Lower leg skin (tissue), 4 donors: ENCODE data around the gene TUT7. TPM values are rescaled to one million over a fixed set of nuclear protein-coding genes. Genes with fewer than 3 reads are reported as not detected.
A peak's percentile ranks its signal among the peaks of the same experiment; 100 is the strongest.

Experiments
- DNase-seq, 2 donors: peaks; one replicate each; pipeline ENCODE4 v3.0.0-alpha.2; 2019; ENCODE audit warnings: low spot score in 2 of 2
- H3K4me3 ChIP-seq: fragments of 200-600 bp; sonication (generic); 2 replicates; pipeline ENCODE4 v1.5.1; 2017; ENCODE audit warnings: mild to moderate bottlenecking, low read depth; ENCODE audit not compliant: poor library complexity, severe bottlenecking
- POLR2A ChIP-seq, 2 donors: fragments of 450-650 bp; IDR thresholded peaks; one replicate each; pipeline ENCODE4 v1.6.1; 2016 to 2017; ENCODE audit warnings: antibody characterized with exemption in 2 of 2, mild to moderate bottlenecking in 1 of 2, moderate library complexity in 1 of 2
- WGBS, 2 donors: methylation state at CpG; one replicate each; pipeline ENCODE4 v1.1.5; 2018; 5-methylcytosine and 5-hydroxymethylcytosine counted together
- intact Hi-C: fragments of 100-400 bp; cut with DNase I; formaldehyde crosslinking; loops from one replicate; pipeline ENCODE4 v1.15.0; 2023; ENCODE audit warnings: low total_unique reads
- total RNA-seq, 4 donors: library from RNA; depleted of rRNA; stranded (reverse); fragments of >200 nt; gene quantifications; one replicate each; pipeline ENCODE4 v1.1.0, GENCODE V29; 2016
- TF ChIP-seq, protein P1 (sequence below), 3 donors: fragments of 450-650 bp; IDR thresholded peaks; one replicate each; pipeline ENCODE4 v1.5.1; 2016; ENCODE audit warnings: antibody characterized with exemption in 3 of 3, mild to moderate bottlenecking in 3 of 3, moderate library complexity in 2 of 3

The TUT7 gene
- total RNA-seq, 4 donors from 2014 or later = 75.9 to 132 (median 89.5) TPM

DNA sequence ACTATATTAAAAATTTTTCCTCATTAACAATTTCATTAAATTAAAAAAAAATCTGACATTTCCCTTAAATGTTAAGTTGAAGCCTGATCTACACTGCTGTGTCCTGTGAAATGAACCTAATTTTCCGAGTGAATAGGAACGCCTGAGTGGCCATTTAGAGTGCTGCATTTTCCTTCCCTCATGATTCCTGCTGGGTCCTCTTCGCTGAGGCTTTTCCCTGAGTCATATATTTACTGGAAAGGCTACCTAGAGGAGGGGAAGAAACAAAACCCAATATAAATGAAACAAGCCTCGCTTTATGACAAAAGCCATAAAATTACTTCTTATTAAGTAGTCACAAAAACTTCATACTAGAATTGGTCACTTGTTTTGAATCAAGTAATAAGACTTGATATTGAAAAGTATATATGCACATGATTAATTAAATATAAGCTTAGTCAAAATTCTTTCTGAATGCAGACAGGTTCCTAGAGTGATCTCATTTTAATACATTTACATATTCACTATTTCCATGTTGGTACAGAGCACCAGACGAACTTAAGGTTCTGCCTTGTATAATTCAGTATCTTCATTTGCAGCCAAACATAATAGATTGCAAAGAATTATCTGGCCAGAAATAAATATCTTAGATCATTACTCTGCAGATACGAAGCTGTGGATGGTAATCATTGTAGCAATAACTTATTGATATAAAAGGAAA lies 65.6 kb downstream of the TUT7 start:
- intact Hi-C loops = no loop called here
- no peak for DNase-seq
- no peak overlapping the region for H3K4me3 ChIP-seq
- TF ChIP-seq, protein P1, sequence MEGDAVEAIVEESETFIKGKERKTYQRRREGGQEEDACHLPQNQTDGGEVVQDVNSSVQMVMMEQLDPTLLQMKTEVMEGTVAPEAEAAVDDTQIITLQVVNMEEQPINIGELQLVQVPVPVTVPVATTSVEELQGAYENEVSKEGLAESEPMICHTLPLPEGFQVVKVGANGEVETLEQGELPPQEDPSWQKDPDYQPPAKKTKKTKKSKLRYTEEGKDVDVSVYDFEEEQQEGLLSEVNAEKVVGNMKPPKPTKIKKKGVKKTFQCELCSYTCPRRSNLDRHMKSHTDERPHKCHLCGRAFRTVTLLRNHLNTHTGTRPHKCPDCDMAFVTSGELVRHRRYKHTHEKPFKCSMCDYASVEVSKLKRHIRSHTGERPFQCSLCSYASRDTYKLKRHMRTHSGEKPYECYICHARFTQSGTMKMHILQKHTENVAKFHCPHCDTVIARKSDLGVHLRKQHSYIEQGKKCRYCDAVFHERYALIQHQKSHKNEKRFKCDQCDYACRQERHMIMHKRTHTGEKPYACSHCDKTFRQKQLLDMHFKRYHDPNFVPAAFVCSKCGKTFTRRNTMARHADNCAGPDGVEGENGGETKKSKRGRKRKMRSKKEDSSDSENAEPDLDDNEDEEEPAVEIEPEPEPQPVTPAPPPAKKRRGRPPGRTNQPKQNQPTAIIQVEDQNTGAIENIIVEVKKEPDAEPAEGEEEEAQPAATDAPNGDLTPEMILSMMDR (IDR thresholded peaks at IDR 0.05) = no peak
- no peak for TF ChIP-seq POLR2A (IDR thresholded peaks at IDR 0.05)
- 88 to 89% methylated on average over 6 of the region's 6 CpGs for WGBS, 2 donors

DNA sequence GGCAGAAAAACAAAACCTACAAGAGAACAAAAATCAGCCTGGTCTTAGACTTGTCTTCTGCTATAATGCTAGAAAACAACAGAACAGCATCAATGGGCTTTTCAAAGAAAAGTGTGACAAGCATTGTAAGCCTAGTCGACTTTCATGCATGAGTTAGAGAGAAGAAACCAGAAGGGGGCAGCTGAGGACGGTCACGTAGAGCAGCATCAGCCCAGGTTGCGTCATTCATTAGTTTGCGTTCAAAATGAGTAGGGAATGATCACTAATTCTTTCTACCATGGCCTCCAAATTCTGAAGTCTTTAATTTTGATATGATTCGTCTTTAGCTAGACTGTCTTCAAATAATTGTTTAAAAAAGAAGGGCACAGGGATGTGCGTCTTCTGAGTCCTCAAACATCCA lies 67.2 kb downstream of the TUT7 start:
- no peak overlapping the region for H3K4me3 ChIP-seq
- TF ChIP-seq, protein P1 (IDR thresholded peaks at IDR 0.05) = no peak
- no peak for TF ChIP-seq POLR2A (IDR thresholded peaks at IDR 0.05)
- intact Hi-C loops = no loop called here
- 53 to 75% methylated on average over 7 of the region's 7 CpGs for WGBS, 2 donors
- no peak for DNase-seq

DNA sequence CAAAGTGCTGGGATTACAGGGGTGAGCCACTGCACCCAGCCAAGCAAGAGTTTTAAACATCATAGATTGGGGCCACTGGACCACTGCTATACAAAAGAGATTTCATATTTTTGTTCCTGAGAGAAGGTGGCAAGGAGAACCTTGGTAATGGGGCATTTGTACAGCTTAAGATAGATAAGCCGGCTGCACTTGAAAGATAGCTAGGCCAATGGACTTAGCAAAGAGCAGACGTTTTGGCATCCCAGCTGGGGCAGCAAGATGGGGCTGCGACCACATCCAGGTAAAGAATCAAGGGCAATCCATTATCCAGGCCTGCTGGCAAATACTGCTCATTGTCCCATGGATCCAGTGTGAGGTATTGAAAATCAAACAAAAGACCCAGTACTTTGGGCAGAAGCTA lies 67.9 kb downstream of the TUT7 start:
- no peak for DNase-seq
- intact Hi-C loops = no loop called here
- 47 to 64% methylated on average over 3 of the region's 3 CpGs for WGBS, 2 donors

DNA sequence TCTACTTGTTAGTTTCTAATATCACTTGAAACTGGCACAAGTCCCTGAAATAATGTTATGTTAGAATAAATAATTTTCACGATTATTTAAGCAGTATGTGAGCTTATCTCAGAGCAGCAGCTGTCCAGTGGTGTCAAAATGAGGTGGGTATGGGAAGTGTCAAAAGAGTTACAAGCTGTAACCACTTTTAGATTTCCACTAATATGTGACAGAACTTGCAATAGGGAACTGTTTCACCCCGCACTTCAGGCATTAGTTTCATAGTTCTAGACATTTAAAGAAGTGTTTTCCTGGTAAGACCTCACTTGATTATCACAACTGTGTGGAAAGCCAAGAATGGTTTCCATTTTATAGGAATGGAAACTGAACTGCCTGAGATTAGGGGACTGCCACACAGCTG lies 68.9 kb downstream of the TUT7 start:
- no peak for DNase-seq
- WGBS, 2 donors = 68 to 76% methylated on average over 2 of the region's 2 CpGs
- TF ChIP-seq, protein P1 (IDR thresholded peaks at IDR 0.05) = no peak
- no peak for TF ChIP-seq POLR2A (IDR thresholded peaks at IDR 0.05)
- intact Hi-C loops = no loop called here
- H3K4me3 ChIP-seq = no peak overlapping the region

More for the DNA sequence above, 67.9 kb downstream of the TUT7 start:
- no peak overlapping the region for H3K4me3 ChIP-seq
- TF ChIP-seq POLR2A (IDR thresholded peaks at IDR 0.05) = no peak
- TF ChIP-seq, protein P1 (IDR thresholded peaks at IDR 0.05) = no peak

DNA sequence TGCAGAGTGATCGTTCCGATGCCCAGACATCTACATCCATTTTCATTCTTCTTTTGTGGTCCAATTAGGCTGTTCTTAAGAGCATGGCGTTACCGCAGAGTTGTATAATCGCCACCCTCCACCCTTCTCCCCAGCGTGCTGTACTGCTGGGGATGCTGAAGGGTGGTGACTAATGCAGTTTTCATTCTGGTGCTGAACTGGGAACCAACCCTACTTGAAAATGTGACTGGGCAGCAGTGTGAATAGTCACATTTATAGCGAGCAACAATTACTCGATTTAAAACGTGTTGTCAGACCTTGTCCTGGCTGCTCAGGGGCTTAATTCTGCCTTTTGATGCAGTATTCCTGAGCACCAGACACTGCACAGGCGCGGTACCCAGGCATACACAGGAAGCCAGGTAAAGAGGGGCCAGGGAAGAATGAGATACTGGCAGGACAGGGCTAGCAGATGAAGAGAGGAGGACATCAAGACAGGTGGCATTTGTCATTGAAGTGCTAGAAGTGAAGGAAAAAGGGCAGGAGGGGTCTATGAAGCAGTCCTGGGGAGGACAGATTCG lies 71.2 kb downstream of the TUT7 start:
- TF ChIP-seq, protein P1 (IDR thresholded peaks at IDR 0.05) = no peak
- TF ChIP-seq POLR2A (IDR thresholded peaks at IDR 0.05) = no peak
- WGBS, 2 donors = 12 to 18% methylated on average over 12 of the region's 12 CpGs
- no peak for DNase-seq
- peak overlapping the region; percentile 87 for H3K4me3 ChIP-seq
- intact Hi-C loops = no loop called here
